Neural crest cell (in vitro differentiated cells): ENCODE data around the gene TNFSF12. TPM values are rescaled to one million over a fixed set of nuclear protein-coding genes. Genes with fewer than 3 reads are reported as not detected.

Source experiments
- DNase-seq: peaks from one replicate; pipeline ENCODE4 v3.0.0; 2021; ENCODE audit warnings: low read depth, mixed read lengths, low spot score
- H3K27ac Mint-ChIP-seq: one replicate; pipeline ENCODE4 v1.8.0; 2021; ENCODE audit warnings: mild to moderate bottlenecking, mixed read lengths; ENCODE audit not compliant: unreplicated experiment
- H3K27me3 Mint-ChIP-seq: 2 replicates; pipeline ENCODE4 v1.8.0; 2021; ENCODE audit warnings: low read depth, mild to moderate bottlenecking, mixed read lengths
- H3K36me3 Mint-ChIP-seq: 2 replicates; pipeline ENCODE4 v1.8.0; 2021; ENCODE audit warnings: low read depth, mild to moderate bottlenecking, mixed read lengths
- H3K4me1 Mint-ChIP-seq: 2 replicates; pipeline ENCODE4 v1.8.0; 2021; ENCODE audit warnings: mixed read lengths
- H3K4me3 Mint-ChIP-seq: one replicate; pipeline ENCODE4 v1.8.0; 2021; ENCODE audit warnings: mild to moderate bottlenecking, mixed read lengths
- H3K9me3 Mint-ChIP-seq: 2 replicates; pipeline ENCODE4 v1.8.0; 2021; ENCODE audit warnings: mixed read lengths
- total RNA-seq: library from RNA; stranded (reverse); gene quantifications from 2 replicates; pipeline ENCODE4 v1.2.1, GENCODE V29; 2021
- TF ChIP-seq, protein P1 (sequence below): fragments of 200-600 bp; sonication (generic); conservative IDR thresholded peaks from 2 replicates; pipeline ENCODE4 v1.5.0; 2021; ENCODE audit warnings: antibody characterized with exemption, mild to moderate bottlenecking

TNFSF12 gene
- total RNA-seq, 1 donor from 2014 or later: 5.4 TPM

DNA sequence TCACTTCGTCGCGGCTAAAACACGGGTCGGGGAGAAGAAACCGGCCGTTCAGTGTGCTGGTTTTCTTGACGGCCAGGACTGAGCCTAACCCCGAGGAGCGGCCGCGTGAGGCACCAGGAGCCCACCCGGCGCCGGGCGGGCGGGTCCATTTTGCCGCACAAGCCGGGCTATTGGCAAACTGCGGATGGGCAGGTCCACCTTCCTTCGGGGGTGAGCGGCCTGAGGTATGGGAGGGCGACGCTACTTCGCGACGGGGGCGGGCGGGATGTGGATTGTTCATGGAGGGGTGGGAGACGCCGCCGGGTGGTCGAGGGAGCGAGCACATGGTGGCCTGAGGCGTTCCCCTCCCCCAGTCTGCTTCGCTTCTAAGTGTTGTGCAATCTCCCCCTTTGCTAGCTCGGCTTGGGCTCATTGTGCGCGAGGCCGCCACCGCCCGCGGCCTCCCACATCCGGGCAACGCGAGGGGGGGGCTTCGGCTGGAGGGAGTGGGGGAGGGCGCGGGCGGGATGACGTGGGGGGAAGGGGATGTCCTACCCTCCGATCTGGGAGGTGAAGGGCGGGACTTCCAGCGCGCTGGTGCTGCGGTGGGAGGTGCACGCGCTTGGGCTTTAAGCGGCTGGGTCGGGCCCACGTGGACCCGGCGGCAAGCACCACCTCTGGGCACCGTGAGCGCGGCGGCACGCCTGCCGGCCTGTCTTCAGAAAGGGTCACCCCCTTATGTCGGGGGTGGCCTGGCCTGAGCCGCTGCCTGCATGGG is 24.6 kb downstream of the TNFSF12 start:
- TF ChIP-seq, protein P1, sequence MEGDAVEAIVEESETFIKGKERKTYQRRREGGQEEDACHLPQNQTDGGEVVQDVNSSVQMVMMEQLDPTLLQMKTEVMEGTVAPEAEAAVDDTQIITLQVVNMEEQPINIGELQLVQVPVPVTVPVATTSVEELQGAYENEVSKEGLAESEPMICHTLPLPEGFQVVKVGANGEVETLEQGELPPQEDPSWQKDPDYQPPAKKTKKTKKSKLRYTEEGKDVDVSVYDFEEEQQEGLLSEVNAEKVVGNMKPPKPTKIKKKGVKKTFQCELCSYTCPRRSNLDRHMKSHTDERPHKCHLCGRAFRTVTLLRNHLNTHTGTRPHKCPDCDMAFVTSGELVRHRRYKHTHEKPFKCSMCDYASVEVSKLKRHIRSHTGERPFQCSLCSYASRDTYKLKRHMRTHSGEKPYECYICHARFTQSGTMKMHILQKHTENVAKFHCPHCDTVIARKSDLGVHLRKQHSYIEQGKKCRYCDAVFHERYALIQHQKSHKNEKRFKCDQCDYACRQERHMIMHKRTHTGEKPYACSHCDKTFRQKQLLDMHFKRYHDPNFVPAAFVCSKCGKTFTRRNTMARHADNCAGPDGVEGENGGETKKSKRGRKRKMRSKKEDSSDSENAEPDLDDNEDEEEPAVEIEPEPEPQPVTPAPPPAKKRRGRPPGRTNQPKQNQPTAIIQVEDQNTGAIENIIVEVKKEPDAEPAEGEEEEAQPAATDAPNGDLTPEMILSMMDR: no peak
- DNase-seq: peak; percentile 78
- H3K9me3 Mint-ChIP-seq: no peaks in the 10 kb centered on the region

DNA sequence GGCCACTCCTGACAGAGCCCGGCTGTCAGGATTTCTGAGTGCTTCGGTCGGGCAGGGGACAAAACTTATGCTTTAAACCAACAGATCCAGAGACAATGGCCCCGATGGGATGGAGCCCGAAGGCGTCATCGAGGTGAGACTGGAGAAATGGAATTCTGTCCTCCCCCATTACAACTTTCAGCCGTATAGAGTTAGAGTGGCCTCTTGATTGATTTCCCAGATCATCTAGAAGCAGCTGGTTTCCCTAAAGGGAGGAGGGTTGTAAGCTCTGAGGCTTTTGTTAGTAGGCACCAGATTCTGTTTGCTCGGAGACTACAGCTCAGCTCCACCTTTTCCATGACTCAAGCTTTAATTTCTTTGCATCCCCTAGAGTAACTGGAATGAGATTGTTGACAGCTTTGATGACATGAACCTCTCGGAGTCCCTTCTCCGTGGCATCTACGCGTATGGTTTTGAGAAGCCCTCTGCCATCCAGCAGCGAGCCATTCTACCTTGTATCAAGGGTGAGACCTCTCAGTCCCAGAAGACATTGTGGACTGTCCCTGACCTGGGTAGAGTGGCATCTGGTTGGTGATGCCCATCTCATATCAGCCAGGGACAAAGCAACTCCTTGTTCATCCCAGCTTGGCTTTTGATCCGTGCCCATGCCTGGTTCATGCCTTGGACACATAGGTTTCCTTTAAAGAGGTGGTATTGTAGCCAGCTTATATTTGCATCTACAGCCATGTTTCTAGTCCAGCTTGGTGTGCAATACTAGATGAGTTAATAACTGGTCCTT is 25.5 kb downstream of the TNFSF12 start:
- peak overlapping the region; percentile 92 for H3K27ac Mint-ChIP-seq
- H3K4me3 Mint-ChIP-seq: peak overlapping the region; percentile 99
- no peaks in the 10 kb centered on the region for H3K9me3 Mint-ChIP-seq
- H3K27me3 Mint-ChIP-seq: peaks cover 36% of the 10 kb centered on the region
- H3K36me3 Mint-ChIP-seq: peaks cover 62% of the 10 kb centered on the region
- peaks cover 63% of the 10 kb centered on the region for H3K4me1 Mint-ChIP-seq
- TF ChIP-seq, protein P1: no peak
- no peak for DNase-seq

More for the DNA sequence above, 24.6 kb downstream of the TNFSF12 start:
- H3K27me3 Mint-ChIP-seq: peaks cover 31% of the 10 kb centered on the region
- peaks cover 56% of the 10 kb centered on the region for H3K4me1 Mint-ChIP-seq
- peaks cover 56% of the 10 kb centered on the region for H3K36me3 Mint-ChIP-seq
- H3K4me3 Mint-ChIP-seq: peak overlapping the region; percentile 99
- H3K27ac Mint-ChIP-seq: peak overlapping the region; percentile 100

DNA sequence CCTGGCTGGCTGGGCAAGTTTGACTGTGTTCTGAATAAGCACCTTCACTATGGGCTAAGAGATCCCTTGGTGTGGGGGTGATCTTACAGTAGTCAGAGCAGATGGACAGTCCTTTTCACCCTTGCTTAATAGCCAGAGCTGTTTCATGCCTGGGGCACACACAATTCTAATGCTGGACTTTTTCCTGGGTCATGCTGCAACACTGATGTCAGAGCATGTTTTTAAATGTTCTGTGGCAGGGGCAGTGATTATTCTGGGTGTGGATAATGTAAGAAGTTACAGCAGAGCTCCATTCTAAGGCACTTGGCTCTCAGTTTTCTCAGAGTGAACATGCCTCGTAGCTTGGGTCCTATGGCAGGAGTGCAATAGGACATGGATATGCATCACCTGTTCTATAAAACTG is 26.6 kb downstream of the TNFSF12 start:
- Mint-ChIP-seq H3K9me3 (no peaks in the 10 kb centered on the region), H3K27ac (no peak overlapping the region), H3K36me3 (peaks cover 68% of the 10 kb centered on the region), H3K4me1 (peaks cover 70% of the 10 kb centered on the region), H3K4me3 (peak overlapping the region; percentile 99), H3K27me3 (peaks cover 45% of the 10 kb centered on the region)
- DNase-seq: no peak
- TF ChIP-seq, protein P1: no peak

DNA sequence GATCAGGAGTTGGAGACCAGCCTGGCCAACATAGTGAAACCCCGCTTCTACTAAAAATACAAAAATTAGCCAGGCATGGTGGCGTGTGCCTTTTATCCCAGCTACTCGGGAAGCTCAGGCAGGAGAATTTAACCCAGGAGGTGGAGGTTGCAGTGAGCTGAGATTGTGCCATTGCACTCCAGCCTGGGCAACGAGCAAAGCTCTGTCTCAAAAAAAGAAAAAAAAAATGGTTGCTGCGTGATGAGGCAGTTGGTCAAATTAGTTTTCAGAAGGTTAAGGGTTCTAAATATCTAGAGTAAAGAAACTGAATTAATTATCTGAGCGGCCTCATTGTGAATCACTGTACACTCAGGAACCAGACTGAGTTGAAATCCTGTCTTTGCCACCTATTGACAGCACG is 27.1 kb downstream of the TNFSF12 start:
- Mint-ChIP-seq H3K27me3 (peaks cover 48% of the 10 kb centered on the region), H3K4me3 (peak overlapping the region; percentile 99), H3K36me3 (peaks cover 69% of the 10 kb centered on the region), H3K4me1 (peaks cover 75% of the 10 kb centered on the region), H3K9me3 (no peaks in the 10 kb centered on the region), H3K27ac (no peak overlapping the region)
- DNase-seq: no peak
- TF ChIP-seq, protein P1: no peak

DNA sequence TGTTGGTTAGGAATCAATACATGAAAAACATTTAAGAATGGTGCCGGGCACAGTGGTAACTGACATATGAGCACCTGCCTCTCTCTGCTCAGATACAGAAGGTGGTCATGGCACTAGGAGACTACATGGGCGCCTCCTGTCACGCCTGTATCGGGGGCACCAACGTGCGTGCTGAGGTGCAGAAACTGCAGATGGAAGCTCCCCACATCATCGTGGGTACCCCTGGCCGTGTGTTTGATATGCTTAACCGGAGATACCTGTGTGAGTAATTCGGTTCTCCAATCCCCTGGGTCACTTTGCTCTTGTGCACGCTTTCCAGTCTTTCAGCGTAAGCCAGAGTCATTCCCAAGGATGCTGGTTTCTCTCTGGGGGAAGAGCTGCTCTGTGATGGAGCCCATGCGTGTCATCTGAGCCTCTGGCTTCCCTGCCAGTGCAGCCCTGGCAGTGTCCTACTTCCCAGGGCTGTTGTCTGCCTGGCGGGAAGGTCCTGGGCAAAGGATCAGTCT is 27.6 kb downstream of the TNFSF12 start:
- TF ChIP-seq, protein P1: no peak
- Mint-ChIP-seq H3K36me3 (peaks cover 71% of the 10 kb centered on the region), H3K9me3 (no peaks in the 10 kb centered on the region), H3K4me3 (peak overlapping the region; percentile 99), H3K27ac (no peak overlapping the region), H3K4me1 (peaks cover 73% of the 10 kb centered on the region), H3K27me3 (peaks cover 51% of the 10 kb centered on the region)
- DNase-seq: no peak
